Stimulated activated CD8-positive, alpha-beta memory T cell treated with anti-CD3 and anti-CD28 coated beads, Interleukin-7, amount 100 ng/mL, for 24 hours (primary cell): ENCODE data around the gene RIPK1.
A peak's percentile ranks its signal among the peaks of the same experiment; 100 is the strongest.
"Not testable (repeated sequence)": the region's sequence is repeated elsewhere in the genome, so short reads cannot be mapped to it uniquely, and the experiment has no call there.

Experiments
- DNase-seq: peaks from one replicate; pipeline ENCODE4 v3.0.0-alpha.2; 2020; ENCODE audit warnings: low read depth

The RIPK1 gene

GRCh38 chr6:3045777-3046176 is 22.5 kb upstream of the RIPK1 start:
- DNase-seq = no peak

- DNase-seq = no peak
Measured at GRCh38 chr6:3046295-3046694, 22.0 kb upstream of the RIPK1 start.

DNA sequence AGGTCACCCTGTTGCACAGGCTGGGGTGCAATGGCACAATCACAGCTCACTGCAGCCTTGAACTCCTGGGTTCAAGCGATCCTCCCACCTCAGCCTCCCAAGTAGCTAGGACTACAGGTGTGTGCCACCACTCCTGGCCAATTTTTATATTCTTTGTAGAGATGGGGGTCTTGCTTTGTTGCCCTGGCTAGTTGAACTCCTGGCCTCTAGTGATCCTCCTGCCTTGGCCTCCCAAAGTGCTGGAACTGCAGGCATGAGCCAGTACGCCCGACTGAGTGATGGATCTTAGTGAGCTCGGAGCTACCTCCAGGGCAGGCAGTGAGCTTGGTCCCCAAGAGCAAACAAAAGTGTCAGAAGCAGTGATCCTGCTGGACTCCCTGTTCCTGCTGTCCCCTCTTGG is 20.3 kb upstream of the RIPK1 start:
- DNase-seq = not testable (repeated sequence)

- DNase-seq = no peak
Measured at GRCh38 chr6:3052481-3053230, 15.6 kb upstream of the RIPK1 start.

DNA sequence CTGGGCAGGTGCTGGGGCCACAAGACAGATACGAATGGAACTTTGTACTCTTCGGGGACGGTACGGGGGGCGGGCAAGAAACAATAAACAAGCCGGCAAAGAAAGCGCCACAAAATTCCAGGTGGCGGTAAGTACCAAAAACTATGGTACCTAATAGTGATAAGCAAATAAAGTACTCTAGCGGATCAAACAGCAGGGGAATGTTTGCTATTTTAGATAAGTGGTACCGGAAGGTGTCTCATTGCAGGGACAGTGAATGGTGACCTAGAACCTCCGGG is 15.1 kb upstream of the RIPK1 start:
- no peak for DNase-seq

GRCh38 chr6:3054229-3055157 is 13.8 kb upstream of the RIPK1 start:
- not testable (repeated sequence) for DNase-seq

DNA sequence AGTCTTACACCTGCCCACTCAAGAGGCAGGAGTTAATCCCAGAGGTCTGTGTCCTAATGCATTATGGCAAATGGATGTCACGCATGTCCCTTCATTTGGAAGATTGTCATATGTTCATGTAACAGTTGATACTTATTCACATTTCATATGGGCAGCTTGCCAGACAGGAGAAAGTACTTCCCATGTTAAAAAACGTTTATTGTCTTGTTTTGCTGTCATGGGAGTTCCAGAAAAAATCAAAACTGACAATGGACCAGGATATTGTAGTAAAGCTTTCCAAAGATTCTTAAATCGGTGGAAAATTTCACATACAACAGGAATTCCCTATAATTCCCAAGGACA is 13.2 kb upstream of the RIPK1 start:
- not testable (repeated sequence) for DNase-seq

- DNase-seq = no peak
Measured at GRCh38 chr6:3057063-3057770, 11.1 kb upstream of the RIPK1 start.

- DNase-seq = no peak
Measured at GRCh38 chr6:3058957-3059356, 9.3 kb upstream of the RIPK1 start.

DNA sequence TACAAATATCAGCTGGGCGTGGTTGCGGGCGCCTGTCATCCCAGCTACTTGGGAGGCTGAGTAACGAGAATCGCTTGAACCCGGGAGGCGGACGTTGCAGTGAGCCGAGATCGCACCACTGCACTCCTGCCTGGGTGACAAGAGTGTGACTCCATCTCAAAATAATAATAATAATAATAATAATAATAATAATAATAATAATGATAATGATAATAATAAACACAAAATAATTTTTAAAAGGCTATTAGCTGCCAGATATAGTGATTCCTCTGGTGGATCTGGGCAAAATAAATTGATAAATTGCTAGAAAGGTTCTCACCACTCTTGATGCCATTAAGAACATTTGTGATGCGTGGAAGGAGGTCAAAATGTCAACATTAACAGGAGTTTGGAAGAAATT is 8.2 kb upstream of the RIPK1 start:
- not testable (repeated sequence) for DNase-seq

- DNase-seq = no peak
Measured at GRCh38 chr6:3061501-3061941, 6.8 kb upstream of the RIPK1 start.

DNA sequence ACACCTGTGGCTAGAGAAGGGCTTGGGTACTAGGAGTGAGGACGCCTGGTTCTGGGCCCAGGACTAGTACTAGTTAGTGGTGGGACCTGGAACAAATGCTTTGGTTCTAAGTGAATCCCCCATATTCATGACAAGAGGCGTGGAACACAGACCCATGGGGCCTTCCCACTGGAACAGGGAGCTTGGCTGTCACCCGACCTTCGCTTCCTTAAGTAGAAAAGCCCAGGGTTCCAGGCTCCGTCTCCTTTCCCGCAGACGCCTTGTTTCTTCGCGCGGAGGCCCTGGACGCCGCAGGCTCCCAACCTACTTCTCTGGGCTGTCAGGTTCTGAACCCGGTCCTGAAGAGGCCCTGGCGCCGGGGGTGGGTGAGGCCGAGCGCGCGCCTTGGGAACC is 5.0 kb upstream of the RIPK1 start:
- not testable (repeated sequence) for DNase-seq

GRCh38 chr6:3063733-3064700 is 4.3 kb upstream of the RIPK1 start:
- DNase-seq = peak; percentile 77

- no peak for DNase-seq
Measured at GRCh38 chr6:3071568-3071967, 3.3 kb downstream of the RIPK1 start.

- no peak for DNase-seq
Measured at GRCh38 chr6:3072798-3073197, 4.5 kb downstream of the RIPK1 start.

DNA sequence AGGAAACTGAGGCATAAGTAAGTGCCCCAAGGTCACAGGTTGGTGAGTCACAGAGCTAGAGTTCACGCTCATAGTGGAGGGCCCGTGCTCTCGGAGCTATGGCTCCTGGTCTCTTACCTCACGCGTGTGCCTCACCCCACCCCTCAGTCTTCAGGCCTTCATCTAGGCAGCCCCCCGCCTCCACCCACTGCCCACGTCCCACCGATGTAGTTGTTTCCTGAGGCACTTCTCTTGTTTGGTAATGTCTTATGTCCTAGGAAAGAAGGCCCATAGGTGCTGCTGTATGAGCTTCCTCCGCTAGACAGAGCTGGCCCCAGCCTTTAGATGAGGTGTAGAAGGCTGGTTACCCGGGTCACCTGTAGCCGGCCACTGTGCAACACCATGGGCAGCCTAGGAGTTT is 5.1 kb downstream of the RIPK1 start:
- DNase-seq = no peak

- DNase-seq = no peak
Measured at GRCh38 chr6:3075772-3076113, 7.4 kb downstream of the RIPK1 start.

DNA sequence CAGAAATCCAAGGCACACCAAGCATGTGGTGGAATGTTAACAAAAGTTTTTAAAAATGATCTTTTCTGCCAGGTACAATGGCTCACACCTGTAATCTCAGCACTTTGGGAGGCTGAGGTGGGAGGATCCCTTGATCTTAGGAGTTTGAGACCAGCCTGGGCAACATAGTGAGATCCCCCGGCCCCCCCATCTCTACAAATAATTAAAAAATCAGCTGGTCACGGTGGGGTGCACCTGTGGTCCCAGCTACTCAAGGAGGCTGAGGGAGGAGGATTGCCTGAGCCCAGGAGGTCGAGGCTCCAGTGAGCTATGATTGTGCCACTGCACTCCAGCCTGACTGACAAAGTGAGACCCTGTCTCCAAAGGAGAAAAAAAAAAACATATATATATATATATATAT is 8.0 kb downstream of the RIPK1 start:
- no peak for DNase-seq

GRCh38 chr6:3077430-3077829 is 9.1 kb downstream of the RIPK1 start:
- DNase-seq = no peak

- not testable (repeated sequence) for DNase-seq
Measured at GRCh38 chr6:3078952-3079351, 10.7 kb downstream of the RIPK1 start.

- no peak for DNase-seq
Measured at GRCh38 chr6:3079682-3080081, 11.4 kb downstream of the RIPK1 start.

GRCh38 chr6:3081960-3082359 is 13.7 kb downstream of the RIPK1 start:
- no peak for DNase-seq
